GM19463 (cell line): ENCODE results near the gene RAB40C.

Source experiments
- ATAC-seq: cut with Tn5 transposase; IDR thresholded peaks from one replicate; pipeline ENCODE4 v1.9.1; 2021; ENCODE audit warnings: mild to moderate bottlenecking, moderate library complexity; ENCODE audit not compliant: unreplicated experiment

Gene RAB40C

GRCh38 chr16:574021-574760 lies 15.7 kb upstream of the RAB40C start:
- ATAC-seq: no peak

DNA sequence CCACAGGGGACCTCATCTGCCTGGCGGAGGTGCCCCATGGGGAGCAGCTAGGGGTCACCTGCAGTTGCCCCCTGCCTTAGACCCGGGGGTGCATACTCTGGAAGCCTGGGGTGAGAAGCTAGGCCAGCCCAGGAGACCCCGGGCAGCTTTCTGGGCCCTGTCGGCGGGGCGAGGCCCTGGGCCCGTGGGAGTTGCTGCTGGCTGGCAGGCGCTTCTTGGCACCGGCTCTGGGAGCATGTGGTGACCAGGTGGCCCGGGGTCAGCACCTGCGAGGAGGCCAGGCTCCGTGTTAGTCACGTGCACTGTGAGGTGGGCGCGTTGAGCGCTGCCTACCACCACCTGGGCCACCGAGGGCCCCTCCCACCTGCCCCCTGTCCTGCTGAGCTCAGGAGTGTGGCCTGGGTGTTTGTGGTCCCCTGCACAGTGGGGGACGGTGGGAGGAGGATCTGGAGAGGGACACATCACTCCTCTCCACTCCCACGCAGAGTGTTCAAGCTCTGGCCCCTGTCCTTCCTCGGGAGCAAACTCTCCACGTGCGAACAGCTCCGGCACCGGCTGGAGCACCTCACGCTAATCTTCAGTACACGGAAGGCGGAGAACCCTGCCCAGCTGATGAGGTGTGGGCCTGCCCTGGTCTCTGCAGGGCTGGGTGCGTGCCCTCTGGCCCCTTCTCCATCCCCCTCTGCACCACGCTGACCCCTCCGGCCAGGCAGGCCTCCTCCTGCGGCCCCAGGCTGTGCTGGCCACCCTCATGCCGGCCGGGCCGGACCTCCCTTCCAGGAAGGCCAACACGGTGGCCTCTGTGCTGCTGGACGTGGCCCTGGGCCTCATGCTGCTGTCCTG lies 14.3 kb upstream of the RAB40C start:
- ATAC-seq: no peak

DNA sequence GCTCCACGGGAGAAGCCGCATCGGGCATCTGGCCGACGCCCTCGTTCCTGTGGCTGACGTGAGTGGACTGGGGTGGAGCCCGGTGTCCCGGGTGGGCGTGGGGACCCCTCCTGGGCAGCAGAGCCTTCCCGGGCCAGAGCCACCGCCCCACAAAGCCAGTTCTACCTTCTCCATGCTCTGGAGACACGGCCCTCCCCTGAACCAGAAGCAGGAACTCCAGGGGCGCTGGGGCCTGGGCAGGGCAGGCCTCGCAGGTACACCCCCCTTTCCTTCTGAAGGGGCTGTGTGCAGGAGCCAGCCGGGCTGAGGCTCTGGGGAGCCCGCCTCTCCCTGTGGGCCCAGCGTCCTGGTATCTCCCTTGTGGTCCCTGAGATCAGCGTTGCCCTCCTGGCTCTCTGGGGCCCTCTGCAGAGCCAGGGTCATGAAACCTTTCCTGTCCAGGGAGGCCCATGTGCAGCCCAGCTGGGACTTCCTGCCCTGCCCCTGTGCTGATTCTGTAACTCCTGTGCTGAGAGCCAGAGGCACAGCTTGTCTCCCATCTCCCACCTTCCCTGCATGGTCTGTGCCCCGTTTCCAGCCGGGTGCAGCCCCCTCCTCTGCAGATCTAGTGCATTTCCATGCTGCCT lies 13.6 kb upstream of the RAB40C start:
- ATAC-seq: no peak

GRCh38 chr16:576823-577201 lies 13.1 kb upstream of the RAB40C start:
- ATAC-seq: no peak

DNA sequence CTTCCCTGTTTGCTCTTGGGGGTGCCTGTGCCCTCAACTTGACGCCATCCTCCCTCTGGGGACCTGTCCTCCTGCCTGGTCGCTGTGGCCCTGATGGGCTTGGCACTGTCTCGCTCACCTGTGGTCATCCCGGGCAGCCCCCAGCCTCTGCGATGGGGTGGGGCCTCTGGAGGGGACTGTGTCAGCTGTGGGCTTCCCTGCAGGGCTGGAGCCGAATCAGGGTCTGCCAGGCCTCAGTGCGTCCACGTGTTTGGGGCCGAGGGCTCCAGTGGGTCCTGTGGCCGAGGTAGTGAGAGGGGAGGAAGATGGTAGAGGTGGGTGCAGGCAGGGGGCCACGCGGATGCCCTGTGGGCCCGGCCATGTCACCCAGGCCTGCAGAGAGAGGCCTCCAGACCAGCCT lies 12.1 kb upstream of the RAB40C start:
- no peak for ATAC-seq

GRCh38 chr16:578232-578869 lies 11.5 kb upstream of the RAB40C start:
- no peak for ATAC-seq

DNA sequence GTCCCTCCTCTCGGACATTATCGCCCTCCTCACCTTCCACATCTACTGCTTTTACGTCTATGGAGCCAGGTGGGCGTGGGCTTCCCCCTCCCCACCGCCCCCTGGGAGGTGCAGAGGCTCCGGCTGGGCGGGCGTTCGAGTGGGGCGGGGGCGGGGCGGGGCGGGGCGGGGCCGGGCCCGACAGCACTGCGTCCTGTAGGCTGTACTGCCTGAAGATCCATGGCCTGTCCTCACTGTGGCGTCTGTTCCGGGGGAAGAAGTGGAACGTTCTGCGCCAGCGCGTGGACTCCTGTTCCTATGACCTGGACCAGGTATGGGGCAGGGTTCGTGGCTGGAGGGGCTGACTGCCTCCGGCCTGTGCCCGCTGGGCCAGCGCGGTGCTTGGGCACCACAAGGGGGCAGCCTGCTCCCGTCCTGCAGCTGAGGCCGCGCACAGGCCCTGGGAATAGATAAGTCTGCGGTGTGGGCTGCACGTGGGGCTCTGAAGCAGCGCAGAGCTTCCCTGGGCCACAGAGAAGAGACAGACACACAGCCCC lies 10.9 kb upstream of the RAB40C start:
- no peak for ATAC-seq

DNA sequence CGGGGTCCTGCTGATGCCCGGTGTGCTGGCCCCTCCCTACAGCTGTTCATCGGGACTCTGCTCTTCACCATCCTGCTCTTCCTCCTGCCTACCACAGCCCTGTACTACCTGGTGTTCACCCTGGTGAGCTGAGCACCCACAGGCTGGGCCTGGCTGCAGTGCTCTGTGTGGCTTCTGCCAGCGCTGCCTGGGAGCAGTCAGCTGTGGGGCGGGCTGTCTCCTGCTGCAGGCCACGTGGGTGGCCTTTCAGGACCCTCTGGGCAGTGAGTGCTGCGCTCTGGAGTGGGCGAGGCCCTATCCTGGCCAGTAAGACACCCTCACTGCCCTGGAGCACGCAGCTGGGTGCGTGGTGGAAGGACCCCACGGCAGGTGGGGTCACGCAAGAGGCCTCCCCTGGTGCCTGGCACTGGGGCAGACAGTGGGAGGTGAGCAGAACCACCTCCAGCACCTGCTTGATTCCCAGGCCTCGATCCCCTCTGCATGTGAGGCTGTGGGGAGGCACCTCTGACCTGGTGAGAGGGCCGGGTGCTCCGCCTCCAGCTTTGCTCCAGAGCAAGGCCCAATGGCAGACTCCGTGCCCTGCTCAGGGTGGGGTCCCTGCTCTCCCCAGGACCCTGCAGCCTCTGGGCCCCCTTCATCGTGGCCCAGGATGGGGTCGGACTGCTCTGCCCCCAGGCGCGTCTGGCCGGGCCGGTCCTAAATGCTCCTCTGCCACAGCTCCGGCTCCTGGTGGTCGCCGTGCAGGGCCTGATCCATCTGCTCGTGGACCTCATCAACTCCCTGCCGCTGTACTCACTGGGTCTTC lies 9.5 kb upstream of the RAB40C start:
- ATAC-seq: no peak

GRCh38 chr16:580946-581498 lies 8.8 kb upstream of the RAB40C start:
- ATAC-seq: no peak

- no peak for ATAC-seq
These were observed 7.7 kb upstream of the RAB40C start for GRCh38 chr16:582218-582613.

GRCh38 chr16:582614-583331 lies 7.1 kb upstream of the RAB40C start:
- no peak for ATAC-seq

DNA sequence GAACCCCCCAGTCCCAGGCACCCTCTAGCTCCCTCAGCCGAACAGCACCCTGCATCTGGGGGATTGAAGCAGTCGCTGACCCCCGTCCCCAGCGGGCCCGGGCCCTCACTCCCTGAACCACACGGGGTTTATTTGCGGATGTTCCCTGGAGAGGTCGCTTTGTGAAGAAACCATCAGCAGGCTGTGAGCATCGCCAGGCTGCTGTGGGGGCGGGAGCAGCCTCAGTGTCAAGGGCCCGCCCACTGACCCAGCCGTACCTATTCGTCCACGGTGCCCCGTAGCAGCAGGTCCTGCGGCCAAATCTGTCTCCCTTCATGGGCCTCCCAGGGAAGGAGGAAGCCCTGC lies 6.4 kb upstream of the RAB40C start:
- ATAC-seq: no peak

GRCh38 chr16:583815-584591 lies 5.9 kb upstream of the RAB40C start:
- ATAC-seq: no peak

GRCh38 chr16:585351-585750 lies 4.5 kb upstream of the RAB40C start:
- no peak for ATAC-seq

DNA sequence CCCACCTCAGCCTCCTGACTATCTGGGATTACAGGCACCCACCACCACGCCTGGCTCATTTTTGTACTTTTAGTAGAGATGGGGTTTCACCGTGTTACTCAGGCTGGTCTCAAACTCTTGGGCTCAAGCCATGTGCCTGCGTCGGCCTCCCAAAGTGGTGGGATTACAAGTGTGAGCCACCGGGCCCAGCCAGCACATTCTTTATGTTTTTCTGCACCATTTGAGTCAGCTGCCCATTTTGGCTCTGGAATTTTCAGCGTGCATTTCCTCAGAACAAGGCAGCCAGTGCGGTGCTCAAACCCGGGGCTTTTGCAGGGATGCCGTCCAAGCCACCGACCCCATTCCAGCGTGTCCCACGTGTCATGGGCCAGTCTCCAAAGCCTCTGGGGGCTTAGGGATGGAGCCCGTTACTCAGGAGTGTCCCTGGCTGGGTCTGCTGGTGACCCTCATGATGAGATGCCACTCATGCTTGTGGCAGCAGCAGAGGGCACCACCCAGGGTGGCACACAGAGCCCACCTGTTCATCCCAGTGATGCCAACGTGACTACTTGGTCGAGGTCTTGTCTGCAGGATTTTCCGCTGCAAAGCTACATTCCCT lies 3.7 kb upstream of the RAB40C start:
- ATAC-seq: no peak

DNA sequence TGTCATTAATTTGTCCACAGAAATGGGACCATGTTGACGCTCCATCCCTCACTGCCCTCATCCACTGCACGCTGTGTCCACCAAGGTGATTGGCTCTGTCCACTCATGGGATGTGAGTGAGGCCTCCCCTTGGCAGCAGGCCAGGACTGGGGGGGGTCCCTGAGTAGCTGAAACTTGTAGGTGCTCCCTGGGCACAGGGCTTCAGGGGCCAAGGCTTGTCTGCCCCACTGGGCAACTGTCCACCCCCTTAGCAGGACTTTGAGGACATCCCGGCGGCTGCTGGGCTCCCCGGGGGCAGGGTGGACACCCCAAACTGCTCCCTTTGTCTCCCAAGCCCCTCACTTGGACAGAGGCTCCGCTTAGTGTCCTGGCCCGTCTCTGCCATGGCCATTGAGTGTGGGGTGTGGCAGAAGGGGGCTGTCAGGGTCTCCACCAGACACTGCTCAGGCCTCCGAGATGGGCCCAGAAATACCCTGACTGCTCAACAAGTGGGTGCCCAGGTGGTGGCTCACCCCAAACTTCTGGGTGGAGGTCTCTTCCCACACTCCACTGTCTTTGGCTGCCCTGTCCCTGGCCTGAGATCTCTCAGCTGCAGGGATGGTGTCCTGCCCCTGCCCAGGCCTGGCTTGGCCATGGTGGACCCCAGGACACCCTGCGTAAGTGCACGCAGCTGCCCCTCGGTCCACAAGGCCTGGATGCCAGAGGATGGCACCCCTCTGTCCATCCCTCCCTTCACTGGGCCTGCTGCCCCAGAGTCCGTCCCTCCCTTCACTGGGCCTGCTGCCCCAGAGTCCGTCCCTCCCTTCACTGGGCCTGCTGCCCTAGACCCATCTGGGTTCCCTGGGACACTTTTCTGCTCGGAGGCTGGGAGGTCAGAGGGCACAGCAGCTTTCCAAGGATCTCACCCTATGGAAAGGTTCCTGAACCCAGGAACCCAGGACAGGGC lies 2.9 kb upstream of the RAB40C start:
- no peak for ATAC-seq

DNA sequence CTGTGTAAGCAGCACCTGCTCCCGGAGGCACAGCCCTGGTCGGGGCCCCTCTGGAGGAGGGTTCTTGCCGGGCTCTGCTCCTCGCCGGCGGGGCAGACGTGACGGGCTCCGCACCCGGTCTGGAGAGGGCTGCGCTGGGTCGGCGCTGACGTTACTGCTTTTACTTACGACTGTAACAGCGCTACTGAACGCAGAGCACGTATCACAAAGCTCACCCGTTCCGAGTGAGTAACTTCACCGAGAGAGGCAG lies 1.3 kb upstream of the RAB40C start:
- ATAC-seq: peak; percentile 3
